ENCODE measurements around the gene SRCIN1. TPM values are rescaled to one million over a fixed set of nuclear protein-coding genes. Genes with fewer than 3 reads are reported as not detected.

The SRCIN1 gene
- polyA plus RNA-seq, 4 donors, result 3.0 to 6.2 (median 4.9) TPM

GRCh38 chr17:38564254-38564837, 41.4 kb downstream of the SRCIN1 start:
- no peak for DNase-seq (ENCODE audit: low read depth in 4 of 4, low spot score in 3 of 4)

- no peak for DNase-seq (ENCODE audit: low read depth in 4 of 4, low spot score in 3 of 4)
Observed at GRCh38 chr17:38563362-38564253, 42.1 kb downstream of the SRCIN1 start.

- DNase-seq (ENCODE audit: low read depth in 4 of 4, low spot score in 3 of 4), result no peak
Observed at GRCh38 chr17:38562903-38563302, 42.8 kb downstream of the SRCIN1 start.

- no peak for DNase-seq (ENCODE audit: low read depth in 4 of 4, low spot score in 3 of 4)
Observed at GRCh38 chr17:38562215-38562569, 43.6 kb downstream of the SRCIN1 start.

GRCh38 chr17:38561416-38562214, 44.1 kb downstream of the SRCIN1 start:
- no peak for DNase-seq (ENCODE audit: low read depth in 4 of 4, low spot score in 3 of 4)

GRCh38 chr17:38560503-38561318, 45.0 kb downstream of the SRCIN1 start:
- no peak for DNase-seq (ENCODE audit: low read depth in 4 of 4, low spot score in 3 of 4)

GRCh38 chr17:38559880-38560230, 45.9 kb downstream of the SRCIN1 start:
- no peak for DNase-seq (ENCODE audit: low read depth in 4 of 4, low spot score in 3 of 4)

- DNase-seq (ENCODE audit: low read depth in 4 of 4, low spot score in 3 of 4), result peak in 1 of 4 donors; percentile 67
Observed at GRCh38 chr17:38559051-38559879, 46.5 kb downstream of the SRCIN1 start.

- DNase-seq (ENCODE audit: low read depth in 4 of 4, low spot score in 3 of 4), result no peak
Observed at GRCh38 chr17:38558728-38559050, 47.1 kb downstream of the SRCIN1 start.

- peak; percentile 55 to 80 (median 71) for DNase-seq (ENCODE audit: low read depth in 4 of 4, low spot score in 3 of 4)
Observed at GRCh38 chr17:38557836-38558727, 47.7 kb downstream of the SRCIN1 start.

- DNase-seq (ENCODE audit: low read depth in 4 of 4, low spot score in 3 of 4), result no peak
Observed at GRCh38 chr17:38557396-38557795, 48.4 kb downstream of the SRCIN1 start.

GRCh38 chr17:38556239-38556638, 49.5 kb downstream of the SRCIN1 start:
- no peak for DNase-seq (ENCODE audit: low read depth in 4 of 4, low spot score in 3 of 4)

- no peak for DNase-seq (ENCODE audit: low read depth in 4 of 4, low spot score in 3 of 4)
Observed at GRCh38 chr17:38554430-38555350, 51.1 kb downstream of the SRCIN1 start.

GRCh38 chr17:38552343-38552742, 53.4 kb downstream of the SRCIN1 start:
- no peak for DNase-seq (ENCODE audit: low read depth in 4 of 4, low spot score in 3 of 4)

GRCh38 chr17:38551121-38551520, 54.6 kb downstream of the SRCIN1 start:
- no peak for DNase-seq (ENCODE audit: low read depth in 4 of 4, low spot score in 3 of 4)

- no peak for DNase-seq (ENCODE audit: low read depth in 4 of 4, low spot score in 3 of 4)
Observed at GRCh38 chr17:38550661-38551060, 55.1 kb downstream of the SRCIN1 start.

- no peak for DNase-seq (ENCODE audit: low read depth in 4 of 4, low spot score in 3 of 4)
Observed at GRCh38 chr17:38549285-38549684, 56.5 kb downstream of the SRCIN1 start.

- no peak for DNase-seq (ENCODE audit: low read depth in 4 of 4, low spot score in 3 of 4)
Observed at GRCh38 chr17:38547444-38547843, 58.3 kb downstream of the SRCIN1 start.

Data from left renal pelvis (tissue), 4 donors.